HEK293 (cell line): ENCODE measurements around the gene ANXA7.

ENCODE experiments used
- CTCF ChIA-PET: fragments of 350-600 bp; formaldehyde crosslinking; extraction: SDS; loops from one replicate; lab custom pipeline; 2021; ENCODE audit warnings: antibody characterized with exemption; lab: Yijun Ruan, JAX
- POLR2A ChIA-PET: fragments of 300-600 bp; formaldehyde crosslinking; extraction: SDS; loops from one replicate; lab custom pipeline; 2020; ENCODE audit warnings: antibody characterized with exemption, inconsistent platforms; lab: Yijun Ruan, JAX
- H3K27ac ChIP-seq: fragments of 200-500 bp; sonication (Bioruptor generic); 2 replicates; pipeline ENCODE4 v1.5.1; 2014; ENCODE audit warnings: low read depth, low read length, control low read depth, inconsistent platforms; ENCODE audit errors: extremely low read depth
- H3K36me3 ChIP-seq, 2 experiments: fragments of 200-500 bp in 1 of 2; sonication (Bioruptor generic) in 1 of 2; 1 replicate in 1 of 2; 2 replicates in 1 of 2; pipeline ENCODE4 v1.5.1; 2014 to 2017; ENCODE audit warnings: inconsistent platforms in 2 of 2, low read length in 2 of 2; ENCODE audit not compliant: control insufficient read depth in 2 of 2, insufficient read depth in 1 of 2
- H3K4me1 ChIP-seq: fragments of 200-500 bp; sonication (Bioruptor generic); 2 replicates; pipeline ENCODE4 v1.5.1; 2014; ENCODE audit warnings: mild to moderate bottlenecking, low read length, inconsistent platforms; ENCODE audit not compliant: control insufficient read depth, insufficient read depth
- H3K4me3 ChIP-seq: 2 replicates; pipeline ENCODE4 v1.5.1; 2011; ENCODE audit warnings: low read depth, mild to moderate bottlenecking, control low read depth, low read length, moderate library complexity
- H3K9me3 ChIP-seq: fragments of 200-500 bp; sonication (Bioruptor generic); 2 replicates; pipeline ENCODE4 v1.5.1; 2014; ENCODE audit warnings: low read depth, low read length, inconsistent platforms; ENCODE audit not compliant: control insufficient read depth, insufficient read depth
- AEBP2 ChIP-seq: fragments of 450-650 bp; formaldehyde crosslinking; IDR thresholded peaks from 2 replicates; pipeline ENCODE4 v1.5.1; 2016; ENCODE audit warnings: missing biosample characterization, missing genetic modification characterization, borderline replicate concordance
- EGR2 ChIP-seq: fragments of 450-650 bp; formaldehyde crosslinking; IDR thresholded peaks from 2 replicates; pipeline ENCODE4 v1.5.1; 2016; ENCODE audit warnings: low read depth, missing biosample characterization, missing genetic modification characterization
- IKZF3 ChIP-seq: fragments of 450-650 bp; IDR thresholded peaks from 2 replicates; pipeline ENCODE4 v1.5.0; 2018; ENCODE audit warnings: missing biosample characterization, mild to moderate bottlenecking, missing genetic modification characterization, moderate library complexity
- OVOL3 ChIP-seq: fragments of 450-650 bp; formaldehyde crosslinking; IDR thresholded peaks from 2 replicates; pipeline ENCODE4 v1.5.1; 2016; ENCODE audit warnings: missing biosample characterization, missing genetic modification characterization
- REST ChIP-seq: fragments of 450-650 bp; formaldehyde crosslinking; IDR thresholded peaks from 2 replicates; pipeline ENCODE4 v1.5.1; 2016; ENCODE audit warnings: missing biosample characterization, missing genetic modification characterization
- TRIM28 ChIP-seq: IDR thresholded peaks from 2 replicates; pipeline ENCODE4 v1.6.1; 2011; ENCODE audit warnings: low read length, control low read depth, borderline replicate concordance
- ZBTB11 ChIP-seq: fragments of 450-650 bp; formaldehyde crosslinking; conservative IDR thresholded peaks from 2 replicates; pipeline ENCODE4 v1.5.1; 2016; ENCODE audit warnings: low read depth, missing biosample characterization, missing genetic modification characterization
- ZBTB21 ChIP-seq: fragments of 450-650 bp; formaldehyde crosslinking; IDR thresholded peaks from 2 replicates; pipeline ENCODE4 v1.5.1; 2017; ENCODE audit warnings: missing biosample characterization, missing genetic modification characterization
- ZIC2 ChIP-seq: fragments of 450-650 bp; formaldehyde crosslinking; IDR thresholded peaks from 2 replicates; pipeline ENCODE4 v1.5.1; 2016; ENCODE audit warnings: missing biosample characterization, missing genetic modification characterization
- ZNF148 ChIP-seq: fragments of 450-650 bp; formaldehyde crosslinking; IDR thresholded peaks from 2 replicates; pipeline ENCODE4 v1.5.0; 2017; ENCODE audit warnings: missing biosample characterization, missing genetic modification characterization, borderline replicate concordance
- ZNF174 ChIP-seq: fragments of 450-650 bp; formaldehyde crosslinking; IDR thresholded peaks from 2 replicates; pipeline ENCODE4 v1.5.0; 2017; ENCODE audit warnings: missing biosample characterization, mild to moderate bottlenecking, missing genetic modification characterization
- ZNF248 ChIP-seq: fragments of 450-650 bp; formaldehyde crosslinking; IDR thresholded peaks from 2 replicates; pipeline ENCODE4 v1.5.1; 2017; ENCODE audit warnings: missing biosample characterization, missing genetic modification characterization
- ZNF433 ChIP-seq: fragments of 450-650 bp; formaldehyde crosslinking; IDR thresholded peaks from 2 replicates; pipeline ENCODE4 v1.5.1; 2016; ENCODE audit warnings: missing biosample characterization, missing genetic modification characterization, low read depth
- ZNF473 ChIP-seq: fragments of 450-650 bp; formaldehyde crosslinking; IDR thresholded peaks from 2 replicates; pipeline ENCODE4 v1.5.1; 2017; ENCODE audit warnings: missing biosample characterization, missing genetic modification characterization
- ZNF510 ChIP-seq: fragments of 450-650 bp; formaldehyde crosslinking; IDR thresholded peaks from 2 replicates; pipeline ENCODE4 v1.5.1; 2018; ENCODE audit warnings: mild to moderate bottlenecking, missing genetic modification characterization, missing biosample characterization; ENCODE audit not compliant: insufficient replicate concordance
- ZNF530 ChIP-seq: fragments of 450-650 bp; formaldehyde crosslinking; IDR thresholded peaks from 2 replicates; pipeline ENCODE4 v1.5.1; 2016; ENCODE audit warnings: low read depth, missing biosample characterization, missing genetic modification characterization
- ZNF548 ChIP-seq: fragments of 450-650 bp; formaldehyde crosslinking; IDR thresholded peaks from 2 replicates; pipeline ENCODE4 v1.5.1; 2016; ENCODE audit warnings: missing biosample characterization, missing genetic modification characterization
- ZNF560 ChIP-seq: fragments of 450-650 bp; formaldehyde crosslinking; IDR thresholded peaks from 2 replicates; pipeline ENCODE4 v1.5.1; 2017; ENCODE audit warnings: missing biosample characterization, missing genetic modification characterization, borderline replicate concordance
- ZNF645 ChIP-seq: fragments of 450-650 bp; formaldehyde crosslinking; IDR thresholded peaks from 2 replicates; pipeline ENCODE4; 2016; ENCODE audit warnings: missing biosample characterization, missing genetic modification characterization
- ZNF658 ChIP-seq: fragments of 450-650 bp; formaldehyde crosslinking; IDR thresholded peaks from 2 replicates; pipeline ENCODE4; 2016; ENCODE audit warnings: missing biosample characterization, missing genetic modification characterization
- ZNF692 ChIP-seq: fragments of 450-650 bp; formaldehyde crosslinking; IDR thresholded peaks from 2 replicates; pipeline ENCODE4 v1.5.1; 2016; ENCODE audit warnings: missing biosample characterization, missing genetic modification characterization
- ZNF707 ChIP-seq: fragments of 450-650 bp; formaldehyde crosslinking; IDR thresholded peaks from 2 replicates; pipeline ENCODE4 v1.5.1; 2016; ENCODE audit warnings: missing biosample characterization, missing genetic modification characterization
- ZNF777 ChIP-seq: fragments of 450-650 bp; formaldehyde crosslinking; IDR thresholded peaks from 2 replicates; pipeline ENCODE4 v1.5.1; 2017; ENCODE audit warnings: missing biosample characterization, missing genetic modification characterization, borderline replicate concordance

Gene ANXA7

GRCh38 chr10:73446926-73447325 lies 33.1 kb upstream of the ANXA7 start (continued):
- TF ChIP-seq ZNF473 (tag by site-specific recombination), result no peak
- TF ChIP-seq AEBP2, result no peak
- no peak for TF ChIP-seq IKZF3 (tag by site-specific recombination)
- no peak for TF ChIP-seq ZNF658

- ChIA-PET CTCF (interaction anchor here (0.6 to 0.7 kb wide), 2 partner anchors 94 to 183 kb away, joined by 3 read pairs; no protein-coding TSS in a partner anchor), POLR2A (no interaction called here)
These were observed 30.6 kb upstream of the ANXA7 start for GRCh38 chr10:73444457-73444856.

More at GRCh38 chr10:73444457-73444856, 30.6 kb upstream of the ANXA7 start:
- Histone ChIP-seq H3K27ac (no peak overlapping the region), H3K9me3 (no peaks in the 10 kb centered on the region), H3K4me1 (no peaks in the 10 kb centered on the region; the same call in 1 of the 2 replicates), H3K4me3 (no peak overlapping the region), H3K36me3 (peaks cover 7 to 21% of the 10 kb centered on the region in 2 experiments; a peak in 2 of 3 replicates)
- TF ChIP-seq ZNF777 (tag by site-specific recombination) (no peak), OVOL3 (tag by site-specific recombination) (no peak), ZNF692 (tag by site-specific recombination) (no peak), ZNF174 (tag by site-specific recombination) (no peak), TRIM28 (no peak), ZNF548 (no peak), ZNF510 (tag by site-specific recombination) (no peak), ZNF560 (tag by site-specific recombination) (no peak), ZBTB21 (tag by site-specific recombination) (no peak), ZNF645 (no peak), ZIC2 (no peak), ZNF530 (tag by site-specific recombination) (no peak), ZNF148 (tag by site-specific recombination) (no peak), ZNF707 (tag by site-specific recombination) (no peak), ZNF248 (tag by site-specific recombination) (no peak), REST (tag by site-specific recombination) (no peak), EGR2 (tag by site-specific recombination) (no peak), ZNF433 (tag by site-specific recombination) (no peak), ZBTB11 (tag by site-specific recombination) (no peak)
